ENCODE results near the gene PCDHB15.

Gene PCDHB15

GRCh38 chr5:141250576-141250975 is 5.4 kb downstream of the PCDHB15 start:
- no peak for DNase-seq

- no peak for DNase-seq
These were observed 13.3 kb downstream of the PCDHB15 start for GRCh38 chr5:141258464-141258863.

GRCh38 chr5:141258948-141259347 is 13.8 kb downstream of the PCDHB15 start:
- no peak for DNase-seq

GRCh38 chr5:141260458-141261237 is 15.5 kb downstream of the PCDHB15 start:
- DNase-seq, result no peak

GRCh38 chr5:141261238-141261546 is 16.0 kb downstream of the PCDHB15 start:
- no peak for DNase-seq

GRCh38 chr5:141269195-141269594 is 24.0 kb downstream of the PCDHB15 start:
- DNase-seq, result no peak

GRCh38 chr5:141272906-141273305 is 27.7 kb downstream of the PCDHB15 start:
- DNase-seq, result no peak

GRCh38 chr5:141298376-141298775 is 53.2 kb downstream of the PCDHB15 start:
- DNase-seq, result no peak

Measured in stimulated activated CD4-positive, alpha-beta T cell treated with anti-CD3 and anti-CD28 coated beads, Interleukin-1b, Interleukin-23, amount 100 ng/mL, for 48 hours (primary cell).